ENCODE data around the gene TMEM89. TPM values are rescaled to one million over a fixed set of nuclear protein-coding genes. Genes with fewer than 3 reads are reported as not detected.

The TMEM89 gene, protein sequence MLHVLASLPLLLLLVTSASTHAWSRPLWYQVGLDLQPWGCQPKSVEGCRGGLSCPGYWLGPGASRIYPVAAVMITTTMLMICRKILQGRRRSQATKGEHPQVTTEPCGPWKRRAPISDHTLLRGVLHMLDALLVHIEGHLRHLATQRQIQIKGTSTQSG
- not detected for total RNA-seq

DNA sequence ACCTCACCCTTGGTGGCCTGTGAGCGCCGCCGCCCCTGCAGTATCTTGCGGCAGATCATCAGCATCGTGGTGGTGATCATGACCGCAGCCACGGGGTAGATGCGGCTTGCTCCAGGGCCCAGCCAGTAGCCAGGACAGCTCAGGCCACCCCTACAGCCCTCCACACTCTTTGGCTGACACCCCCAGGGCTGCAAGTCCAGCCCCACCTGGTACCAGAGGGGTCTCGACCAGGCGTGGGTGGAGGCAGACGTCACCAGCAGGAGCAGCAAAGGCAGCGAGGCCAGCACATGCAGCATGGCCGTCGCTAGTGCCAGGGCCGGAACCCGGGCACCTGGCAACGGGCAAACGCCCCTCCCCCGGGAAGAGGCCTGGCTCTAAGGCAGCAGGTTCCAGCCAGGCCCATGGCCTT lies at the start of gene TMEM89:
TMEM89 (minus strand) TSS at position 309 of the 409 bp plus-strand sequence; CDS start at position 296, 13 bp downstream.
- no peak for ATAC-seq (replicated peaks in 1 of 2)
- Mint-ChIP-seq H3K4me3 (no peak within 1 kb of the TSS), H3K27ac (no peak within 1 kb of the TSS), H3K4me1 (ENCODE audit: low read depth) (peaks cover 7% of the 10 kb centered on the region), H3K36me3 (ENCODE audit: insufficient read depth in 2 of 2) (peaks cover 7 to 20% of the 10 kb centered on the region in 2 donors), H3K27me3 (ENCODE audit: low read depth) (no peaks in the 10 kb centered on the region), H3K9me3 (peaks cover 3 to 5% of the 10 kb centered on the region in 2 donors)
- no peak for DNase-seq

DNA sequence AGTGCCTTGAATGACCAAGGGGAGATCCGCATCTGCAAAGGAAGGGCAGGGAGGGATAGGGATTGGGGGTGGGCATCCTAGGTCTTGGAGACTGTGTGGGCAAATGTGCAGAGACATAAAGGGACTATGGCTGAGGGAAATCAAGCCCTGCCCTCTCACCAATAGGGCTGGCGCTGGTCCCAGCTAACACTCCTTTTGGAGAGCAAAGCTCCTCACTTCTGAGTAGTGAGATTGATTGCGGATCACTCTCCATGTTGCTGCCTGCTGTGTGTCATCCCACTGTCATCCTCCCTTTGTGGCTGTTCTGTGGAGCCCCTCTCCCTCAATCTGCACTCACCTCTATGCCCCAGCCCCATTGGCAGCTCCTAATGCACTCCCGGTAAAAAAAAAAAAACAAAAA lies 43.4 kb upstream of the TMEM89 start:
- Mint-ChIP-seq H3K9me3 (no peaks in the 10 kb centered on the region), H3K4me3 (no peak overlapping the region), H3K27ac (no peak overlapping the region), H3K36me3 (ENCODE audit: insufficient read depth in 2 of 2) (peaks cover 2 to 8% of the 10 kb centered on the region in 2 donors), H3K27me3 (ENCODE audit: low read depth) (peaks cover 27% of the 10 kb centered on the region), H3K4me1 (ENCODE audit: low read depth) (peaks cover 20% of the 10 kb centered on the region)
- DNase-seq: no peak
- ATAC-seq (replicated peaks in 1 of 2): no peak

DNA sequence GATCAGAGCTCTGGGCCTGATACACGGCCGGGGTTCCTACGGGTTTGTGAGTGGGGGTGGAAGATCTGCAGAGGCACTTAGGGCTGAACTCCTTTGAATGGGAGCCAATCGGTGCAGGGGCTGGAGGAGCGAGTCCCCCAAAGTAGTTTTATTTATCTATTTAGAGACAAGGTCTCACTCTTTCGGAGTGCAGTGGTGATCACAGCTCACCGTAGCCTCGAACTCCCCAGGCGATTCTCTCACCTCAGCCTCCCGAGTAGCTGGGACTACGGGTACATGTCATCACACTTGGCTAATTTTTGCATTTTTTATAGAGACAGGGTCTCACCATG lies 42.7 kb upstream of the TMEM89 start:
- no peak for DNase-seq
- no peak for ATAC-seq (replicated peaks in 1 of 2)
- H3K4me3 Mint-ChIP-seq: peak overlapping the region; percentile 98 to 99
- peaks cover 31% of the 10 kb centered on the region for H3K27me3 Mint-ChIP-seq (ENCODE audit: low read depth)
- peaks cover 20% of the 10 kb centered on the region for H3K4me1 Mint-ChIP-seq (ENCODE audit: low read depth)
- H3K27ac Mint-ChIP-seq: no peak overlapping the region
- no peaks in the 10 kb centered on the region for H3K9me3 Mint-ChIP-seq
- H3K36me3 Mint-ChIP-seq (ENCODE audit: insufficient read depth in 2 of 2): peaks cover 2 to 8% of the 10 kb centered on the region in 2 donors

DNA sequence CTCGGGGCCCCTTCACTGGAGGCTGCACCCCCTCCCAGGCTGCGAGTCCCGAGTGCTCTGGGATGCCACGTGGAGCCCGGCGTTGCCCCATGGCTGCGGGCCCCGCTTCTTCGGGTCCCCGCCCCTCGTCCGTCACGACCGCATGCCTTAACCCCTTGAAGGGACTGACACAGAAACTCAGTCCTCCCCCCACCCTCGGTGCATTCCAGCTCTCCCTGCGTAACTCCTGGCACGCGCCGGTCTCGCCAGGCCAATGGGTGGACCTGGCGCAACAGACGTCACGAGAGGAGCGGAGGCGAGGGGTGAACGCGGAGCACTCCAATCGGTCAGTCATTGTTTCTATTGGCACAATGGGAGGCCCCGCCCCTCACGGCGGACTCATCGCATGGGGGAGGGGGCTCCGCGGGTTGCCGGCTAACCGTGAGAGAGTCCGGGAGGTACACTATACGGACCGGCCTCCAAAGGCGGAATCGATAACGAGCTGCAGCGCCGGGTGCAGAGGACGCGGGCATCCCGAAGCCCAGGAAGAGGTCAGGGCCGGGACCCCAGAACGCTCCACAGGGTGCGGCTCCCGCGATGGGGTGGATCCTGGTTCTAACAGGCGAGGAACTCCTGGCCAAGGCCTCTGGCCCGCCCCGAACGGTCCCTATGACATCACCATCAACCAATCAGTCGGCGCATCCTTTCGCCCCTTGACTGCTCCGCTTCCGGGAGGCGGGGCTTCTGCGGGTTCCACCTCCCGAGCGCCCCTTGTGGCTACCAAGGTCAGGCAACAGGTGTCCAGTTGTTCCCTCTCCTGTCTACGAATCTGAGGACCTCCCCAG lies 42.1 kb upstream of the TMEM89 start:
- H3K36me3 Mint-ChIP-seq (ENCODE audit: insufficient read depth in 2 of 2): peaks cover 2 to 8% of the 10 kb centered on the region in 2 donors
- peaks cover 31% of the 10 kb centered on the region for H3K27me3 Mint-ChIP-seq (ENCODE audit: low read depth)
- H3K4me3 Mint-ChIP-seq: peak overlapping the region; percentile 98 to 99
- peaks cover 20% of the 10 kb centered on the region for H3K4me1 Mint-ChIP-seq (ENCODE audit: low read depth)
- DNase-seq: peak; percentile 97
- H3K27ac Mint-ChIP-seq: peak overlapping the region; percentile 89
- ATAC-seq (replicated peaks in 1 of 2): peak; percentile 88 to 91
- no peaks in the 10 kb centered on the region for H3K9me3 Mint-ChIP-seq

DNA sequence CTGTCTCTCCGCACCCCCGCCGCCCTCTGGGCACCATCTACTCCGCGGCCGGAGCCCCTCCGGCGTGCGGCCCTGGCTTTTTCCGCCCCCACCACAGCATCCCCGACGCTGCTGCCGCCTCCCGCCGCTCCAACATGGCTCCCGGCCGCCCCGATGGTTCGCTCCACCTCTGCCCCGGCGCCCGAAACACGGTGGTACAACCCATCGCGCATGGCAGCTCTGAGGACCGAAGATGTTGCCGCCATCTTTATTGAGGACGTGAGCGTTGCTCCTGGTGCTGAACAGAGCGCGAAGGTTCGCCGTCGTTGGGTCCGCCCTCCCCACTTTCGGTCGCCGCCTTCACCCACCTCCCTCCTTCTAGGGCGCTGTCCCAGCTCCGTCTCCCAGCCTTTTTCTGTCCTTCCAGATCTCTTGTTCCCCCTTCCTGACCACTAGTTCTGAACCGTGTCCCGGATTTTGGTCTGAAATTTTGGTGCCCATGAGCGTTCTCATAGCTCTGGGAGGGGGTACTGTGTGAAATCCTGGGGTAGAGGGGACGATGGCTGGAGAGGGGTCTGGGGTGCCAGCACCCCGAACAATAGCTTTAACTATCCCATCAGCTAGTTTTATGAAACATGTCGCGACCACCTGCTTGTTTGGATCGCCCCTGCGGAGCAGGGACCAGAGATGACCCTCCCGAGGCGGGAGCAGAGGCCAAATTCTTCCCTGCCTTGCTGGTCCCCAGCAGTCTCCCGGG lies 41.4 kb upstream of the TMEM89 start, which contains the start of gene CELSR3:
CELSR3 (minus strand) TSS at position 134 of the 736 bp plus-strand sequence. CDS start 252 bp downstream, outside the sequence.
- Mint-ChIP-seq H3K36me3 (ENCODE audit: insufficient read depth in 2 of 2) (peaks cover 2 to 8% of the 10 kb centered on the region in 2 donors), H3K4me3 (peak within 1 kb of the TSS; percentile 98 to 99), H3K27me3 (ENCODE audit: low read depth) (peaks cover 31% of the 10 kb centered on the region), H3K27ac (peak within 1 kb of the TSS; percentile 89), H3K4me1 (ENCODE audit: low read depth) (peaks cover 20% of the 10 kb centered on the region), H3K9me3 (no peaks in the 10 kb centered on the region)
- peak; percentile 84 to 88 for DNase-seq
- ATAC-seq (replicated peaks in 1 of 2): peak; percentile 41 to 52

DNA sequence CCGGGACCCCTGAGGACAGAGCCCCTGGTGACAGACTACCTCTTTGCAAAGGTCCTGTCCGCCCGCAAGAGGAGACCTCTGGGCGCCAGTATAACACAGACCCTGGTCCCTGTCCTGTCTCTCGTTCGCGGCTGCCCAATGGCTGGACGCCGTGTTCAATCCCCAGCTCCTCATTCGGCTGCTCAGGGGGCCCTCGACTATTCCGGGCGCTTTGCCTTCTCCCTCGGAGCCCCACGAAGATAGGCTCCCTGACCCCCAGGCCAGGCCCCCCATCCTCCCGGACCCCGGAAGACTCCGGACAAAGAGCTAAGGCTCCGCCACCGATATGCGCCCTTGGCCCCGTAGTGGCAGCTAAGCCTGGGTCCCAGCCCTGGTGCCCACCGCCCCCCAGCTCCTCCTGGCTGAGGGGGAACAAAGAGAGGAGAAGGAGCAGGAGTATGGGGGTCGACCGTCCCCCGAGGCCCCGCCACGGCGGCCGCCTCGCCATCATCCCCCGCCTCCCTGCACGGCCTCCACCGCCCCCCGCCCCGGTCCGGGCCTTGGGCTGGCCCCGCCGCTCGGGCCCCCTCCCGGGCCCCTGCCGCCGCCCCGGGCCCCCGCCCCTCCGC lies 40.7 kb upstream of the TMEM89 start:
- ATAC-seq (replicated peaks in 1 of 2) (no peak), DNase-seq (peak in 1 of 2 donors; percentile 15)
- H3K4me1 Mint-ChIP-seq (ENCODE audit: low read depth): peaks cover 21% of the 10 kb centered on the region
- no peaks in the 10 kb centered on the region for H3K9me3 Mint-ChIP-seq
- H3K4me3 Mint-ChIP-seq: peak overlapping the region; percentile 75 to 99
- no peak overlapping the region for H3K27ac Mint-ChIP-seq
- peaks cover 31% of the 10 kb centered on the region for H3K27me3 Mint-ChIP-seq (ENCODE audit: low read depth)
- peaks cover 2 to 8% of the 10 kb centered on the region in 2 donors for H3K36me3 Mint-ChIP-seq (ENCODE audit: insufficient read depth in 2 of 2)

DNA sequence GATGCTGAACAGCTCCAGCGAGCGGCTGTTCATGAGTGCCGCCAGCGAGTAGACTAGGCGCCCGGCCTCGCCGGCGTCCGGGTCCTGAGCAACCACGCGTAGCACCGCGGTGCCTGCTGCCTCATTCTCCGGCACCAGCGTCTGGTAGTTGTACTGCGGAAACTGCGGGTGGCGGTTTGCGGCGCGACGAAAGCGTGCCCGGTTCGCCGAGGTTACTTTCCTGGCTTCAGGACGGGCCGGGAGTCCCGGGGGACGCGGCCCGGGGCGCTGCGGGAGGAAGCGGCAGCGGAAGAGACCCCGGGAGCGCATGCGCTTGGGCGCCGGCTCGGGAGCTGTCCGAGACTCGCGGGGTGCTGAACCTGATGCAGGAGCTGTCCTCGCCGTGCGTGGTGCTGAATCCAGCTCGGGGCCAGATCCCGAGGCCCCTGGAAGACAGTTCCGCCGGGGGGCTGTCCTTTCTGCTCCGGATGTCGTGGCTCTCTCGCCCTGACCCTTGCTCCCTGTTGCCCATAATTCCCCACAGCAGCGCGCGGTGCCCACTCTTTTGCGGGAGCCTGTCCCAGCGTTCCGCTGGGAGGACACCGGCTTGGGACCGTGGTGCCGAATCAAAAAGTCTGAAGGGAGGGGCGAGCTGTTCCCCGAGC lies 40.1 kb upstream of the TMEM89 start:
- H3K27me3 Mint-ChIP-seq (ENCODE audit: low read depth): peaks cover 31% of the 10 kb centered on the region
- H3K4me1 Mint-ChIP-seq (ENCODE audit: low read depth): peaks cover 27% of the 10 kb centered on the region
- no peaks in the 10 kb centered on the region for H3K9me3 Mint-ChIP-seq
- ATAC-seq (replicated peaks in 1 of 2) (peak in 1 of 2 donors; percentile 5), DNase-seq (peak; percentile 77 to 84)
- peaks cover 2 to 8% of the 10 kb centered on the region in 2 donors for H3K36me3 Mint-ChIP-seq (ENCODE audit: insufficient read depth in 2 of 2)
- no peak overlapping the region for H3K27ac Mint-ChIP-seq
- peak overlapping the region; percentile 73 to 75 for H3K4me3 Mint-ChIP-seq

DNA sequence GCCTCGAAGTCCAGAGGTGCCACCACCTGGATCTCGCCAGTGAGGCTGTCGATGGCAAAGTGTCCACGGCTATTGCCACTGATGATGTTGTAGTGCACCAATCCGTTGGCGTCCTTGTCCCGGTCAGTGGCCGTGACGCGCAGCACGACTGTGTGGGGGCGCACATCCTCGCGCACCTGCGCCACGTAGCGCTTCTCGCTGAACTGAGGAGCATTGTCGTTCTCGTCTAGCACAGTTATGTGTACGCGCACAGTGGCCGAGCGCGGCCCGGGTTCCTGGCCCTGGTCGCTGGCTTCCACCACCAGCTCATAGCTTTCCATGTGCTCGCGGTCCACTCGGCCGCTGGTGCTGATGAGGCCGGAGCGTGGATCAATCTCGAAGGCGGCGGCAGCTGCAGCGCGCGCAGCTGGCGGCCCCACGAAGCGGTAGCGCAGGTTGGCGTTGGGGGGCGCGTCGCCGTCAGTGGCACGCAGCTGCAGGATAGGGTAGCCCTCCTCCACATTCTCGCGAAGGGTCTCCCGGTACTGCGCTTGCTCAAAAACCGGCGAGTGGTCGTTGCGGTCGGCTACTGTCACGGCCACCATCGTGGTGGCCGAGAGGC lies 39.3 kb upstream of the TMEM89 start:
- DNase-seq (no peak), ATAC-seq (replicated peaks in 1 of 2) (no peak)
- Mint-ChIP-seq H3K36me3 (ENCODE audit: insufficient read depth in 2 of 2) (peaks cover 2 to 8% of the 10 kb centered on the region in 2 donors), H3K4me3 (peak overlapping the region; percentile 61 to 73), H3K27ac (no peak overlapping the region), H3K4me1 (ENCODE audit: low read depth) (peaks cover 29% of the 10 kb centered on the region), H3K27me3 (ENCODE audit: low read depth) (peaks cover 31% of the 10 kb centered on the region), H3K9me3 (no peaks in the 10 kb centered on the region)

DNA sequence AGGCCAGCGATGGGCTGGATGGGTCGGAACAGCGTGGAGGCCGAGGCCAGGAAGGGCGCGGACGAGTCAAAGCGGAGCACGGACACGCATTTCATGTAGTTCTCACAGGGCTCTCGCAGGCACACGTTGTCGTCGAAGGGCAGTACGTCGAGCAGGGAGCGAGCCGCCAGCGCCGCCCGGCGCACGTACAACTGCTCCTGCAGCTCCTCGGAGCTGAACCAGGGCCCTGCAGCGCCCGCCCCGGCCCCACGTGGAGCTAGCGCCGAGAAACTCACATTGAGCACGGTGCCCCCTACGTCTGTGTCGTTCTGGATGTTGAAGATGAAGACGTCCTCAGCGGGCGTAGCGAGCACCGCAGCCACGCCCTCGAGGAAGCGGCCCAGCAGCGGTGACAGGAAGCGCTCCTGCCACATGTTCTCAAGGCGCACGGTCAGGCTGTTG lies 35.3 kb upstream of the TMEM89 start:
- ATAC-seq (replicated peaks in 1 of 2): peak; percentile 5 to 13
- Mint-ChIP-seq H3K4me1 (ENCODE audit: low read depth) (peaks cover 14% of the 10 kb centered on the region), H3K36me3 (ENCODE audit: insufficient read depth in 2 of 2) (peaks cover 0 to 3% of the 10 kb centered on the region in 2 donors), H3K4me3 (peak overlapping the region; percentile 87 to 91), H3K9me3 (no peaks in the 10 kb centered on the region), H3K27me3 (ENCODE audit: low read depth) (peaks cover 17% of the 10 kb centered on the region), H3K27ac (no peak overlapping the region)
- peak; percentile 43 to 48 for DNase-seq

DNA sequence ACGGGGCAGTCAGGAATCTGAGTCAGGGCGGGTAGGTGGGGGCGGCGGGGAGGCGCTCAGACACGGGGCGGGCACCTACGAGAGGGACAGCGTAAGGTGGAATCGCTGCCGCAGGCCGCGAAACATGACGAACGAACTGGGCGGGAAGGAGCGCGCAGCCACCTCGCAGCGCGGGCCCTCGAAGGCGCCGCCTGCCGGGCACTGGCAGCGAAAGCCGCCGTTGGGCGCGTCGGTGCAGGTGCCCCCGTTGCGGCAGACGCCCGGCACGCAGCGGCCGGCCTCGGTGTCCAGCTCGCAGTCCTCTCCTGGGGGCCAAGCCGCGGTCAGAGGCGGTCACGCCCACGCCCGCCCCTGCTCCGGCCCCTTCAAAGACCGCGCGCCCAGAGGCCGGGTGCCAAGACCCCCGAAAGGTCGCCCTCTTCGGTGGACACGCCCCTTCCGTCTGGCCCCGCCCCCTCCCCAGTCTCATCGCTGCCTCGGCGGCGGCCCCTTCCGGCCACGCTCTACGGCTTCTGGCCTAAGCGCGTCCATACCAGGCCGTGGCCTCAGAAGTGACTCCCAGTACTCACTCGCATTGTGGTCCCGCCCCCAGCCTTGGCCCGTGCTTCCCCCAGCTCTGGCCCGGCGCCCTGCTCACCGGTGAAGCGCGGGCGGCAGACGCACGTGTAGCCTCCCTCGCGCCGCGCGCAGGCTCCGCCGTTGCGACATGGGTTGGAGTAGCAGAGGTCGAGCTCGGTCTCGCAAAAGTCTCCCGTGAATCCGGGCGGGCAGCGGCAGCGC lies 34.7 kb upstream of the TMEM89 start:
- peak; percentile 92 for DNase-seq
- ATAC-seq (replicated peaks in 1 of 2): peak; percentile 81
- Mint-ChIP-seq H3K4me1 (ENCODE audit: low read depth) (peaks cover 14% of the 10 kb centered on the region), H3K9me3 (no peaks in the 10 kb centered on the region), H3K27me3 (ENCODE audit: low read depth) (peaks cover 11% of the 10 kb centered on the region), H3K4me3 (peak overlapping the region; percentile 87 to 91), H3K27ac (peak overlapping the region; percentile 86), H3K36me3 (ENCODE audit: insufficient read depth in 2 of 2) (peaks cover 0 to 3% of the 10 kb centered on the region in 2 donors)

DNA sequence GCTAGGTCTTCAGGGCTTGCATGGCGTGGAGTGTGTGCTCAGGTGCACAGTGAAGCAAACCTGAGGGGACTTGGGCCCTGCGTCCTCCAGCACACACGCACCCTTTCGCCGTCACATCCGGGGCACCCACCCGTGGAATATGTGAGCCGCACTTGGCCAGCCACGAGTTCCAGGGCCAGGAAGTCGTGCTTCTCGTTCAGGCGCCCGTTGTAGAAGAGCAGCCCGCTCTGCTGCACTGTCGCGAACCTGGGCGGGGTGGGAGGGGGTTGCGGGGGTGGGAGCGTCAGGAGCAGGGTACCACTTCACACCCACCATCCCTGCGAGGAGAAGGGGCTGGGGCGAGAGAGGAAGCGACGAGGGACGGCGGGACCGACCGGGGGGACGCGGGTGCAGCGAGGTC lies 34.0 kb upstream of the TMEM89 start:
- no peaks in the 10 kb centered on the region for H3K9me3 Mint-ChIP-seq
- peaks cover 14% of the 10 kb centered on the region for H3K4me1 Mint-ChIP-seq (ENCODE audit: low read depth)
- ATAC-seq (replicated peaks in 1 of 2): peak; percentile 28 to 46
- peak overlapping the region; percentile 87 to 91 for H3K4me3 Mint-ChIP-seq
- H3K27ac Mint-ChIP-seq: peak overlapping the region; percentile 86
- DNase-seq: peak; percentile 68 to 73
- peaks cover 8% of the 10 kb centered on the region for H3K27me3 Mint-ChIP-seq (ENCODE audit: low read depth)
- peaks cover 0 to 3% of the 10 kb centered on the region in 2 donors for H3K36me3 Mint-ChIP-seq (ENCODE audit: insufficient read depth in 2 of 2)
